Right lobe of liver (tissue), 4 donors: ENCODE results near the gene PLLP.

ENCODE experiments used
- CTCF ChIP-seq, 4 donors: fragments of 200-600 bp in 3 of 4; fragments of 450-650 bp in 1 of 4; IDR thresholded peaks; one replicate each; pipeline versions ENCODE4 v1.5.1 to v1.8.0; 2016 to 2022; ENCODE audit warnings: antibody characterized with exemption in 4 of 4, mild to moderate bottlenecking in 2 of 4
- POLR2A ChIP-seq: fragments of 450-650 bp; IDR thresholded peaks from one replicate; pipeline ENCODE4 v1.6.1; 2017; ENCODE audit warnings: antibody characterized with exemption, mild to moderate bottlenecking
- donor health status: DM: no; HTN: no; CAD: no.
- donor health status: DM: no; HTN: no; CAD: no.
- donor health status: DM: no; HTN: yes; CAD: no.

GRCh38 chr16:57224651-57225335 lies 59.7 kb downstream of the PLLP start:
- TF ChIP-seq CTCF (IDR thresholded peaks at IDR 0.05) (no peak), POLR2A (no peak)
